COR-L47 (cell line): ENCODE measurements around the gene NFE2L2.
"Not testable (repeated sequence)": the region's sequence is repeated elsewhere in the genome, so short reads cannot be mapped to it uniquely, and the experiment has no call there.

Experiments
- DNase-seq: peaks from one replicate; lab custom pipeline; 2025; lab: John Stamatoyannopoulos, UW

Gene NFE2L2

GRCh38 chr2:177281400-177282180 lies 17.1 kb upstream of the NFE2L2 start:
- DNase-seq = no peak

GRCh38 chr2:177279847-177280246 lies 15.3 kb upstream of the NFE2L2 start:
- no peak for DNase-seq

GRCh38 chr2:177275743-177276055 lies 11.2 kb upstream of the NFE2L2 start:
- no peak for DNase-seq

- no peak for DNase-seq
These were observed 10.7 kb upstream of the NFE2L2 start for GRCh38 chr2:177275040-177275742.

GRCh38 chr2:177273408-177273807 lies 8.9 kb upstream of the NFE2L2 start:
- no peak for DNase-seq

- DNase-seq = no peak
These were observed 8.2 kb upstream of the NFE2L2 start for GRCh38 chr2:177272765-177273164.

- no peak for DNase-seq
These were observed 7.6 kb upstream of the NFE2L2 start for GRCh38 chr2:177271981-177272666.

- no peak for DNase-seq
These were observed 6.0 kb upstream of the NFE2L2 start for GRCh38 chr2:177270531-177270930.

- DNase-seq = no peak
These were observed 4.4 kb upstream of the NFE2L2 start for GRCh38 chr2:177268901-177269300.

- no peak for DNase-seq
These were observed 3.8 kb upstream of the NFE2L2 start for GRCh38 chr2:177268187-177268871.

GRCh38 chr2:177266955-177267354 lies 2.4 kb upstream of the NFE2L2 start:
- DNase-seq = not testable (repeated sequence)

- no peak for DNase-seq
These were observed 1.6 kb upstream of the NFE2L2 start for GRCh38 chr2:177265824-177266817.

- peak; percentile 55 for DNase-seq
These were observed 276 bp downstream of the NFE2L2 start for GRCh38 chr2:177264209-177264692.

- peak; percentile 97 for DNase-seq
These were observed 897 bp downstream of the NFE2L2 start for GRCh38 chr2:177263451-177264208.

- no peak for DNase-seq
These were observed 1.5 kb downstream of the NFE2L2 start for GRCh38 chr2:177262958-177263450.

- no peak for DNase-seq
These were observed 2.4 kb downstream of the NFE2L2 start for GRCh38 chr2:177262092-177262491.

GRCh38 chr2:177261116-177262060 lies 3.1 kb downstream of the NFE2L2 start:
- DNase-seq = no peak

- no peak for DNase-seq
These were observed 4.1 kb downstream of the NFE2L2 start for GRCh38 chr2:177260379-177260778.

- no peak for DNase-seq
These were observed 6.5 kb downstream of the NFE2L2 start for GRCh38 chr2:177258059-177258458.
